H9 (cell line): ENCODE measurements around the gene NDUFAF2. TPM values are rescaled to one million over a fixed set of nuclear protein-coding genes. Genes with fewer than 3 reads are reported as not detected.

Source experiments
- DNase-seq: peaks from one replicate; pipeline ENCODE4 v3.0.0-alpha.2; 2017
- H2AFZ ChIP-seq: one replicate; pipeline ENCODE4 v1.6.1; 2013; ENCODE audit warnings: mild to moderate bottlenecking, low read length, control low read depth, moderate library complexity
- H2AK5ac ChIP-seq: 2 replicates; pipeline ENCODE4 v1.6.1; 2013; ENCODE audit warnings: low read length, control low read depth, mixed read lengths; ENCODE audit not compliant: insufficient read length
- H2BK120ac ChIP-seq: one replicate; pipeline ENCODE4 v1.6.1; 2013; ENCODE audit warnings: low read depth, mild to moderate bottlenecking, low read length, control low read depth, inconsistent platforms; ENCODE audit not compliant: poor library complexity, severe bottlenecking
- H2BK12ac ChIP-seq: 2 replicates; pipeline ENCODE4 v1.6.1; 2013; ENCODE audit warnings: low read length, control low read depth, mixed read lengths, low read depth; ENCODE audit not compliant: insufficient read length
- H2BK15ac ChIP-seq: 2 replicates; pipeline ENCODE4 v1.6.1; 2013; ENCODE audit warnings: low read depth, low read length, control low read depth
- H2BK20ac ChIP-seq: one replicate; pipeline ENCODE4 v1.6.1; 2013; ENCODE audit warnings: low read depth, mild to moderate bottlenecking, low read length, control low read depth, inconsistent platforms; ENCODE audit not compliant: poor library complexity, severe bottlenecking
- H2BK5ac ChIP-seq: 2 replicates; pipeline ENCODE4 v1.6.1; 2013; ENCODE audit warnings: low read length, control low read depth, mixed read lengths; ENCODE audit not compliant: insufficient read length
- H3K14ac ChIP-seq: 2 replicates; pipeline ENCODE4 v1.6.1; 2013; ENCODE audit warnings: low read length, control low read depth; ENCODE audit not compliant: insufficient read depth
- H3K18ac ChIP-seq: 2 replicates; pipeline ENCODE4 v1.6.1; 2013; ENCODE audit warnings: low read depth, mild to moderate bottlenecking, mixed read lengths, low read length, control low read depth; ENCODE audit not compliant: insufficient read length
- H3K23ac ChIP-seq: 2 replicates; pipeline ENCODE4 v1.6.1; 2013; ENCODE audit warnings: low read length, control low read depth, mixed read lengths, low read depth; ENCODE audit not compliant: insufficient read length
- H3K23me2 ChIP-seq: 2 replicates; pipeline ENCODE4 v1.6.1; 2013; ENCODE audit warnings: low read depth, mild to moderate bottlenecking, mixed read lengths, low read length, control low read depth; ENCODE audit not compliant: insufficient read length, poor library complexity, severe bottlenecking
- H3K27ac ChIP-seq: 2 replicates; pipeline ENCODE4 v1.5.1; 2013; ENCODE audit warnings: low read length, control low read depth, mixed read lengths, low read depth; ENCODE audit not compliant: insufficient read length
- H3K27me3 ChIP-seq: 2 replicates; pipeline ENCODE4 v1.6.1; 2013; ENCODE audit warnings: low read length, control low read depth, inconsistent platforms; ENCODE audit not compliant: insufficient read depth
- H3K4ac ChIP-seq: 2 replicates; pipeline ENCODE4 v1.6.1; 2013; ENCODE audit warnings: low read depth, mild to moderate bottlenecking, control low read depth, inconsistent platforms, low read length, moderate library complexity
- H3K4me1 ChIP-seq: 2 replicates; pipeline ENCODE4 v1.6.1; 2013; ENCODE audit warnings: low read length, control low read depth, inconsistent platforms; ENCODE audit not compliant: insufficient read depth
- H3K4me2 ChIP-seq: 2 replicates; pipeline ENCODE4 v1.6.1; 2013; ENCODE audit warnings: low read length, control low read depth, mixed read lengths; ENCODE audit not compliant: insufficient read length, insufficient read depth
- H3K56ac ChIP-seq: 2 replicates; pipeline ENCODE4 v1.6.1; 2013; ENCODE audit warnings: low read depth, mild to moderate bottlenecking, mixed read lengths, low read length, control low read depth; ENCODE audit not compliant: insufficient read length
- H3K79me1 ChIP-seq: 2 replicates; pipeline ENCODE4 v1.6.1; 2013; ENCODE audit warnings: low read depth, mild to moderate bottlenecking, moderate library complexity, low read length, control low read depth, inconsistent platforms; ENCODE audit not compliant: insufficient read depth, poor library complexity, severe bottlenecking
- H3K79me2 ChIP-seq: 2 replicates; pipeline ENCODE4 v1.6.1; 2013; ENCODE audit warnings: low read length, control low read depth, inconsistent platforms; ENCODE audit not compliant: insufficient read depth
- H3K9ac ChIP-seq: 2 replicates; pipeline ENCODE4 v1.6.1; 2013; ENCODE audit warnings: low read length, control low read depth, mixed read lengths; ENCODE audit not compliant: insufficient read length; ENCODE audit errors: extremely low read depth
- H3K9me3 ChIP-seq: one replicate; pipeline ENCODE4 v1.6.1; 2013; ENCODE audit warnings: low read depth, low read length, inconsistent platforms; ENCODE audit not compliant: control insufficient read depth
- H3T11ph ChIP-seq: one replicate; pipeline ENCODE4 v1.6.1; 2013; ENCODE audit warnings: mild to moderate bottlenecking, low read length, control low read depth, inconsistent platforms
- H4K20me1 ChIP-seq: one replicate; pipeline ENCODE4 v1.6.1; 2013; ENCODE audit not compliant: control insufficient read depth, insufficient read length, insufficient read depth
- H4K5ac ChIP-seq: 2 replicates; pipeline ENCODE4 v1.6.1; 2013; ENCODE audit warnings: low read depth, mild to moderate bottlenecking, mixed read lengths, low read length, control low read depth; ENCODE audit not compliant: insufficient read length
- H4K8ac ChIP-seq: replicated peaks from 2 replicates; pipeline ENCODE4 v1.6.1; 2013; ENCODE audit warnings: low read length, control low read depth, mixed read lengths, low read depth; ENCODE audit not compliant: insufficient read length
- H4K91ac ChIP-seq: 2 replicates; pipeline ENCODE4 v1.6.1; 2013; ENCODE audit warnings: low read depth, mild to moderate bottlenecking, moderate library complexity, mixed read lengths, low read length, control low read depth; ENCODE audit not compliant: insufficient read length
- H3K27ac Mint-ChIP-seq, 3 experiments: 2 replicates in 2 of 3; 3 replicates in 1 of 3; pipeline ENCODE4 v1.8.0; 2020 to 2021; ENCODE audit warnings: mixed read lengths in 3 of 3, mild to moderate bottlenecking in 1 of 3, moderate library complexity in 1 of 3
- H3K27me3 Mint-ChIP-seq: 2 replicates; pipeline ENCODE4 v1.8.0; 2021; ENCODE audit warnings: low read depth, mild to moderate bottlenecking, moderate library complexity, mixed read lengths
- H3K36me3 Mint-ChIP-seq, 3 experiments: 2 replicates in 2 of 3; 3 replicates in 1 of 3; pipeline ENCODE4 v1.8.0; 2020 to 2021; ENCODE audit warnings: low read depth in 3 of 3, mixed read lengths in 3 of 3; ENCODE audit not compliant: insufficient read depth in 1 of 3
- H3K4me1 Mint-ChIP-seq, 2 experiments: 2 replicates each; pipeline ENCODE4 v1.8.0; 2020; ENCODE audit warnings: mixed read lengths in 2 of 2
- H3K4me3 Mint-ChIP-seq, 2 experiments: 2 replicates in 1 of 2; 3 replicates in 1 of 2; pipeline ENCODE4 v1.8.0; 2020 to 2021; ENCODE audit warnings: mild to moderate bottlenecking in 2 of 2, mixed read lengths in 2 of 2, moderate library complexity in 1 of 2
- H3K9me3 Mint-ChIP-seq, 2 experiments: 2 replicates in 1 of 2; 3 replicates in 1 of 2; pipeline ENCODE4 v1.8.0; 2020; ENCODE audit warnings: mild to moderate bottlenecking in 2 of 2, mixed read lengths in 2 of 2, moderate library complexity in 1 of 2
- WGBS: extraction: QIAGEN DNeasy Blood & Tissue Kit; methylation state at CpG from one replicate; pipeline ENCODE4 v1.1.7; 2013; ENCODE audit warnings: missing lambda C conversion rate, low lambda C conversion rate, mixed read lengths; ENCODE audit not compliant: insufficient read length; ENCODE audit errors: extremely low coverage; 5-methylcytosine and 5-hydroxymethylcytosine counted together
- total RNA-seq: library from RNA; stranded (reverse); gene quantifications from 2 replicates; pipeline ENCODE4 v1.2.1, GENCODE V29; 2021
- TF ChIP-seq, protein P1 (sequence below): fragments of 200-600 bp; sonication (generic); conservative IDR thresholded peaks from 3 replicates; pipeline ENCODE4 v1.8.0; 2021; ENCODE audit warnings: antibody characterized with exemption, mild to moderate bottlenecking

NDUFAF2 gene
- total RNA-seq, 1 experiment from 2014 or later, result 31.4 TPM

DNA sequence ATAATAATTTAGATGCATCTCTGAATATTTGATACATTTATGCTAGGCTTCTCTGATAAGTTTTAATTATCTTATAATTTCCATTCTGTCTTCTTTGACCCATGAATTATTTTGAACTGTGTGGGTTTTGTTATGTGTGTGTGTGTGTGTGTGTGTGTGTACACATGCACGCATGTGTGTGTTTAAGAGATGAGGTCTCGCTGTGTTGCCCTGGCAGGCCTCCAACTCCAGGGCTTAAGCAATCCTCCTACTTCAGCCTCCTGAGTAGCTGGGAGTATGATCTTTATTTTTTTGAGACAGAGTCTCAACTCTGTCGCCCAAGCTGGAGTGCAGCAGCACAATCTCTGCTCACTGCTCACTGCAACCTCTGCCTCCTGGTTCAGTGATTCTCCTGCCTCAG lies 75.4 kb downstream of the NDUFAF2 start:
- Histone ChIP-seq H3K9ac (no peak overlapping the region), H3K79me2 (no peaks in the 10 kb centered on the region), H3K4ac (no peak overlapping the region), H4K20me1 (no peaks in the 10 kb centered on the region), H3K14ac (no peak overlapping the region), H2BK20ac (no peak overlapping the region), H2BK15ac (no peak overlapping the region), H3K27ac (no peak overlapping the region), H3K56ac (no peak overlapping the region), H3K23ac (no peak overlapping the region), H2BK120ac (no peak overlapping the region), H2AK5ac (no peak overlapping the region), H3T11ph (no peak overlapping the region), H3K79me1 (no peaks in the 10 kb centered on the region), H3K27me3 (no peaks in the 10 kb centered on the region), H3K9me3 (no peaks in the 10 kb centered on the region), H2BK12ac (no peak overlapping the region), H3K23me2 (no peaks in the 10 kb centered on the region), H4K5ac (no peak overlapping the region), H4K91ac (no peak overlapping the region), H2AFZ (no peak overlapping the region), H4K8ac (no peak overlapping the region), H3K4me1 (no peaks in the 10 kb centered on the region), H3K18ac (no peak overlapping the region), H2BK5ac (no peak overlapping the region), H3K4me2 (no peak overlapping the region)
- H3K4me1 Mint-ChIP-seq, result peaks cover 0 to 2% of the 10 kb centered on the region in 2 experiments; a peak in 1 of 4 replicates
- no peak overlapping the region for H3K27ac Mint-ChIP-seq
- WGBS, result no CpG with 5 or more reads among the region's 3 CpGs
- no peak for DNase-seq
- H3K36me3 Mint-ChIP-seq, result 0 out of 7 replicates have a peak, but pooled peaks cover 0 to 5% (median 0%) of the 10 kb centered on the region in 3 experiments
- H3K4me3 Mint-ChIP-seq, result no peak overlapping the region
- peaks cover 0 to 4% of the 10 kb centered on the region in 2 experiments; a peak in 1 of 5 replicates for H3K9me3 Mint-ChIP-seq
- TF ChIP-seq, protein P1, sequence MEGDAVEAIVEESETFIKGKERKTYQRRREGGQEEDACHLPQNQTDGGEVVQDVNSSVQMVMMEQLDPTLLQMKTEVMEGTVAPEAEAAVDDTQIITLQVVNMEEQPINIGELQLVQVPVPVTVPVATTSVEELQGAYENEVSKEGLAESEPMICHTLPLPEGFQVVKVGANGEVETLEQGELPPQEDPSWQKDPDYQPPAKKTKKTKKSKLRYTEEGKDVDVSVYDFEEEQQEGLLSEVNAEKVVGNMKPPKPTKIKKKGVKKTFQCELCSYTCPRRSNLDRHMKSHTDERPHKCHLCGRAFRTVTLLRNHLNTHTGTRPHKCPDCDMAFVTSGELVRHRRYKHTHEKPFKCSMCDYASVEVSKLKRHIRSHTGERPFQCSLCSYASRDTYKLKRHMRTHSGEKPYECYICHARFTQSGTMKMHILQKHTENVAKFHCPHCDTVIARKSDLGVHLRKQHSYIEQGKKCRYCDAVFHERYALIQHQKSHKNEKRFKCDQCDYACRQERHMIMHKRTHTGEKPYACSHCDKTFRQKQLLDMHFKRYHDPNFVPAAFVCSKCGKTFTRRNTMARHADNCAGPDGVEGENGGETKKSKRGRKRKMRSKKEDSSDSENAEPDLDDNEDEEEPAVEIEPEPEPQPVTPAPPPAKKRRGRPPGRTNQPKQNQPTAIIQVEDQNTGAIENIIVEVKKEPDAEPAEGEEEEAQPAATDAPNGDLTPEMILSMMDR, result no peak
- H3K27me3 Mint-ChIP-seq, result no peaks in the 10 kb centered on the region
